SIG-M5 (cell line): ENCODE measurements around the gene SKAP1.

Source experiments
- DNase-seq: peaks from one replicate; lab custom pipeline; 2025; lab: John Stamatoyannopoulos, UW

Gene SKAP1

GRCh38 chr17:48174833-48175523 lies 255.0 kb downstream of the SKAP1 start:
- no peak for DNase-seq

GRCh38 chr17:48173191-48173984 lies 256.6 kb downstream of the SKAP1 start:
- DNase-seq: no peak

GRCh38 chr17:48169926-48170325 lies 260.1 kb downstream of the SKAP1 start:
- no peak for DNase-seq

DNA sequence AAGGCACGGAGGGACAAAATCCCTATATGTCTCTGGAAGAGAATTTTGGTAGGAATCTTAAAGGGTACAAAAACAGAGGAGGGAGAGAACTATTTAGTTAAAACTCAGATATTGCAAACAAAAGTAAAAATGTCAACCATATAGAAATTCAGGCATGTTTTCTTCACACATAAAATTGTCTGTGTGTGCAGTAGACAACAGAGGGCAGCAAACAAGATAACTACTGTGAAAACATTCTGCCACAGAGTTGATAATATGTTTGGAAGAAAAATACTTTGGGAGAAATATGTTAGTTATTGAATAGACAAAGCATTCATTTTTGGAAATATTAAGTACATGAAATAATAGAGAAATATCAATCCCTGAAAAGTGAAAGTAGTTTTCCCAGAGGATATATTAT lies 266.2 kb downstream of the SKAP1 start:
- DNase-seq: no peak

DNA sequence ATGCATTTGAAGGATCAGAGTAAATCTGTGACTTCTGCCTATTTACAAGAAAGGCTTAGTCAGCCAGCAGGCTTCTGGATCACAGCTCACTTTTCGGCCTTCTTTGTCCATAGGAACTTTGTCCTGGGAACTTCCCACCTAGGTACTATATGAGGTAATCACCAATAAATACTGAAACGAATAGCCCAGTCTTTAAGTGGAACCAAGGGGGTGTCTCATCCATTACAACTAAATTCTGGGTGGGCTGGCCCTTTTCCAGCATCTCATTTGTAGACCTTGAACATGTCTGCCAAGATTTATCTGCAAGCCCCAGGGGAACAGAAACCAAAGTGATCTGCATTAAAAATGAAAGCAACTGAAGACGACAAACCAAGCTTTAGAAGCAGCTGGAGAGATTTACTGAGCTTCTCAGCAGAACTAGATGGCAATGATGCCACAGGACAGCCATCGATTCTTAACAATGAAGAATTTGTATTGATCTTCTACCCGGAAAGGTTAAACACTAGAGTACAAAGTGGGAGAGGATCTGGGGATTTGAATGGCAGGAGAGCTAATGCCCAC lies 267.0 kb downstream of the SKAP1 start:
- DNase-seq: no peak

GRCh38 chr17:48162306-48162934 lies 267.6 kb downstream of the SKAP1 start:
- no peak for DNase-seq

DNA sequence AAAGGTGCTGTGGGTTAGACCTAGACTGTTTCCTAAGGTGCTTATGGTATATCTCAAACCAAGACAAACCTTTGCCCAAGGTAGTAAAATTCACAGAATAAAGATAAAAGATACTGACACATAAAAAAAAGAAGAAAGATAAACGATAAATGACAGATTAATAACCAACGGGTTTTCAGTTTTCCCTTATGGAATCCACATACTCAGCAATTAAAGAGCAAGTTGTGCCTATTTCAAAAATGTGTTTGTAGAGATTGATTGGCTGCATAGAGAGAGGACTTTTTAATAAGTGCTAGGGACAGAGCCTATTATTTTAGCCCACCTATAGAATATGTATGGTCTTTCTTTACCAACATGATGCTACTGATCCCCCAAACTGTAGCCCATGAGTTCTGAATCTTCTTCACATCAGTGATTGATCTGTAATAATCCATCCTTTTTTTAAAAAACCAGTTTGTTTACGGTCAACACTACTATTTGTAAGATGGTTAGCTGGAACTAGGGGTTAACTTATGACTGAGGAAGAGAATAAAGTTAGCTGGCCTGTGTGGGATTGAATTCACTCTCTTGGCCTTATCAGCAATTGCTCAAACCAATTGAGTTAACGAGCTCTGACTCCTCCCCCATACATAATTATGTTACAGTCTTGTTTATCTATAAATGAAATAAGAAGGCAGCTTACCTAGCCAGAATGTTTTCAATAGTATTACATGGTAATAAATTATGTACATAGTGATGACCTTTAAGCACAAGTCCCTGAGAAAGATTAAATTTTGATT lies 268.7 kb downstream of the SKAP1 start:
- DNase-seq: no peak

DNA sequence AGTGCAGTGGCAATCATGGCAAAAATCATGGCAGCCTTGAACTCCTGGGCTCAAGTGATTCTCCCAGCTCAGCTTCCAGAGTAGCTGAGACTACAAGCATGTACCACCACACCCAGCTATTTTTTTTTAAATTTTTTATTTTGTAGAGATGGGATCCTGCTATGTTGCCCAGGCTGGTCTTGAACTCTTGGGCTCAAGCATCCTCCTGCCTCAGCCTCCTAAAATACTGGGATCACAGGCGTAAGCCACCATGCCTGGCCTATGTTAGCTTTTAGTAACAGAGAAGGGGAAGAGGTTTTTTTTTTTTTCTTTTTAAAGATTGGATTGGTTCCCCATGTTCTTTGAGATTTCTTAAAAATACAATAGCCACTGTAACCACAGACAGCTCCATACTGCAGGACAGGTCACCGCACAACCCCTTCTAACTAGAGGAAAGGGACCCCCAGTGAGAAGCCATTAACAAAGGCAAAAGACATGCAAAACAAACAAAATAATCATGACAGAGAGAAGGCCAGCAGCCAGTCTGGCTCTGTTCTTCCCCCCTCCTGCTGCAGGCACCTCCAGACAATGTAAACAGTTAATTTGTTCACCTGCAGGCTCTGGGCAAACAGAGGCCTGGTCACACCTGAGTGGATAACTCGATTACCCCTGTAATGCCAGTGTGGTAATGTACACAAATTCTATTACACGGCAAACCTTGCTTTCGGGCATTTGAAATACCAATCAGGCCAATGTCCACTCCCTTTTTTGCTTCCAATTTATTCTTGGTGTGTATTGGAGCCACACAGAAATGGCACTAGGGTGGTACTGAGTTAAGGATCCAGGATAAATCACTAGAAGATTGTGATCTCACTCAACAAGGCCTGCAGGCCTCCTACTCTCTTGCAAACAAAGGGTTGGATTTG lies 269.6 kb downstream of the SKAP1 start:
- no peak for DNase-seq

DNA sequence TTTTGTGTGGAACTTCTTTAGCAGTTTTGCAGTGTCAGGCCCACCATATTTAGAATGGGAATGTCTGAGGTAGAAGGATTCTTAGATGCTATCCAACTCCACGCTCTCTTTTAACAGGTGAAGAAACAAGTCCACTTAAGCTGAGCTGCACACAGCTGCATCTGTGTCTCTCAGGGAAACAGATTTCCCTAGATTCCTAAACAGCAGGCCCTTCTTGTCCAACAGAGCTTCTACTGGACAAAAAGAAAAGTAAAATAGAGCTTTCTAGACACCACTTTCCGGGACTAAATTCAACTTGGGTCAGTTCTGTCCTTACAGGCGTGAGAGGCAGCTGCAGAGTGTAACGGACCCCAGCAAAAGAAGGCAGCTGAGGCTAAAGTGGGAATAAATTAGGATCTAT lies 270.8 kb downstream of the SKAP1 start:
- DNase-seq: no peak

DNA sequence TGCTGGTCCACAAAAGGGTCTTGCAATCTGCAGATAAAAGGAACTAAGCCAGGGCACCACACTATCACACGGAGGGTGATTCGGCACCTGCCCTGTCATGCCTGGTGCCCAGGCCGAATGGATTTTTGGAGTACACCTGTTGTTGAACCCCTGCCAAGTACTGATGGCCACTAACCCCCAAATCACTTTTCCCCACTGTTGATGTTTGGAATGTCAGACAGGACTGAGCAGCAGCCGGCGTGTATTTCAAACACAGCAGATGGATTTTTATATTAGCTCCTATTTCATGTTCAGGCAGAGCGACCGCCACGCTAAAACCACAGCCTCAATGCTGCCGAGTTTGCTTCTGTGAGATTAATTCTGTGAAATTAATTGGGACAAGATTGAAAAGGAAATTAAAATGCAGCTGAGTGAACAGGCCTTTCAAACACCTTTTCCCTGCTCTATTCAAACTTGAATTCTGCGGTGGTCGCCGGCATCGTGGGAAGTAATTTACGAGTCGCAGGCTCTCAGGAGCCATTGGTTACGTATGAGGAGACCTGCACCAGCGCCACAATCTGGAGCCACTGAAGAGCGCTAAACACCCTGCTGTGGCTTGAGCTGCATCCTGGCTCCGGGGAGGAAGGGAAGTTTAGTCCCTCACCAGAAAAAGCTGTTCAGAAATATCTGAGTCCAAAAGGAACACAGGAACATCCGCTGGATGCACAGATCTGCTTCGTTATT lies 274.0 kb downstream of the SKAP1 start:
- DNase-seq: no peak

DNA sequence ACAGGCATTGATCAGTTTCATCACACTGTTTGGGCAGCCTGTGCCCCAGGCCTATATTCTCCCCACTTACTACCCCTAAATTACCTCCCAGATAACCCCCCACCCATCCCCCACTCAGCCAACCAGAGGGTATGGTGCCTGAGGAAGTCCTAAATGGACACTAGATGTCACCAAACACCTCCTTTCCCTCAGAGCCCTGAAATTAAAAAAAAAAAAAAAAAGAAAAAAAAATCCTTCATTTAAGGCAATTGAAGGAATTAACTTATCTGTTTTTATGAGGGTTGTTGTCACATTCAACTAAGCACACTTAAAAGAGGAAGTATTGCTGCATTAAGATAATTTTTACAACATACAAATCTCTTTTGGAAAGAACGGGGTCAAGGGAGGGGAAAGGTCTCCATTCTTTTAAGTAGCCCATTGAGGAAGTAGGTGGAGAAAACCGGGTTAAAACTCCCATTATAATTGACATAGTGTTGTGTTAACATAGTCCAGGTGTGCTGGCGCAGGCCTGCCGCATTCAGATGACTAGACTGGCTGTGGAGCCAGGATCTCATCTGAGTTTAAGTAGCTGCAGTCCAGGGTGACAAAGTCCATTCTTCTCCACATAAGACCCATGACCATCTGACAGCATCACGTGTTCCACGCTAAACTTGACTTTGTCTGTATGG lies 276.2 kb downstream of the SKAP1 start:
- no peak for DNase-seq

- no peak for DNase-seq
Observed at GRCh38 chr17:48152289-48152688, 277.7 kb downstream of the SKAP1 start.

DNA sequence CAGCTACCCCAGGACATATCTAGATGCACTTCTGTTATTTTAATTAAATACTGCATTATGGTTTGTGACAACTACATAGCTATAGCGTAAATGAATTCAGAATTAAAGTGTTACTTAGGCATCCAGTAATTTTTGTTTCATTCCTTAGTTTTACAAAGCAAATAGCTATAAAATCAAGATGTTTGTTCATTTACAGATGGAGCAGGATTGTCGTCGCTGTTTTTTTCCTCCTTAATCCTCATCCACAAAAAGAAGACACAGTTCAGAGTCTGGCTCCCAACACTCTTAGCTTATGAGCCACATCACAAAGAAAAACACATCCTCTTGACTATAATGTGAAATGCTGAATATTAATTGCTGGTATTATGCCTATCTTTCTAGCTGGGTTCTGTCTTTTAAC lies 278.8 kb downstream of the SKAP1 start:
- DNase-seq: no peak

DNA sequence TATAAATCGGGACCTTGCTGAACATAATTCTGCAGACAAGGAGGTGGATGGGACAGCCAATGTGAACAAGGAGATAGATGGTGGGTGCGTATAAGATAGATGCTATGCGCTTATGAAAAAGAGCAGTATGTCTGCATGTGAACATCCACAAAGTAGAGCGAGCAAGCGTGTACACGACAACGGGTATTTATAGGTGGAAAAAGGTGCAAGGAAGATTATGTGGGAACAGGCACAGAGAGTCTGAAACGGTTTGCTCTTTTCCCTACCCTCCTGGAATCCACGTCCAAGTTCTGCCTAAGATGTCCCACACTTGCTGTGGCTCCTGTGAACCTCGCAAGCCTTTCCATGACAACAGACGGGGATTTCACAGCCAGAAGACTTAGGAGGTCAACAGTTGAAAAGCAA lies 279.4 kb downstream of the SKAP1 start:
- DNase-seq: no peak

DNA sequence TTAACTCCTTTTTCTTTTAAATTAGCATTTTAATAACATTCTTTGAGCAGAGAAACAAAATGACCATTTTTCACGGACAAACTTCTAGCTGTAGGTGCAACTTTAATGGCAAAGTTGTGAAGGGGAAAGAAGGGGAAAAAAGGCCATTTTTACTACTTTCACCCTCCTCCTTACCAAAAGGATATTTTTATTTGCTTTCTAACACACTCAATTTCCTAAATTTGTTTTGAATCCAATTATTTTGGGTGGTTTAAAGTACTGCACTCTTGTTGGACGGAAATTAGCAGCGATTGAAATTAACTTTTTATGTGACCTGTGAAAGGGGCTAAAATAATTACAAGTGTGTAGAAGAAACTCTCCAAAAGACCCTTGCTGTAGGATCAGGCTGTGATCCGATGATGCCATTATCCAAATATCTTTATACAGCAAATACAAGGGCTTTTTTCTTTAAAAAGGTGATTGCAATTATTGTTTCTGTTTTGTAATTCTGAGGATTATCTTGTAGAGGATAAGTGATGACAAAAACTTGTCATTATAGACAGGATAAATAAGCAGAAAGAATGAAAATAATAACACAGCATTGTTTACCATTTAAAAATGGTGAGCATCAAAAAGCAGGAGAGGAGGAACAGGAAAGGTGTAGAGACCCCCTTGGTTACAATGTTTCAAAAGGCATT lies 280.1 kb downstream of the SKAP1 start:
- DNase-seq: no peak

- no peak for DNase-seq
Observed at GRCh38 chr17:48148854-48149786, 280.9 kb downstream of the SKAP1 start.

GRCh38 chr17:48148029-48148770 lies 281.8 kb downstream of the SKAP1 start:
- no peak for DNase-seq
